AG04449 (cell line): ENCODE data around the gene TIMM22.

Source experiments
- CTCF ChIA-PET: fragments of 350-600 bp; formaldehyde crosslinking; extraction: SDS; loops from one replicate; lab custom pipeline; 2021; ENCODE audit warnings: antibody characterized with exemption; lab: Yijun Ruan, JAX
- POLR2A ChIA-PET: fragments of 400-600, 350-600 bp; formaldehyde crosslinking; extraction: SDS; loops from one replicate; lab custom pipeline; 2020; ENCODE audit warnings: antibody characterized with exemption, inconsistent platforms; lab: Yijun Ruan, JAX
- DNase-seq: peaks from one replicate; pipeline ENCODE4 v3.0.0-alpha.2; 2010; ENCODE audit warnings: low read depth, low spot score
- H3K4me3 ChIP-seq: 2 replicates; pipeline ENCODE4 v1.5.1; 2011; ENCODE audit warnings: low read depth, mild to moderate bottlenecking, control low read depth, low read length
- CTCF ChIP-seq: IDR thresholded peaks from one replicate; pipeline ENCODE4 v1.5.1; 2011; ENCODE audit warnings: mild to moderate bottlenecking, moderate library complexity, low read length, control low read depth, inconsistent platforms; ENCODE audit not compliant: insufficient read depth; ENCODE audit errors: missing control alignments

TIMM22 gene

GRCh38 chr17:1036845-1037237 lies 39.9 kb downstream of the TIMM22 start:
- CTCF ChIA-PET: interaction anchor here (1.3 to 2.0 kb wide), 3 partner anchors 10 to 20 kb away, joined by 4 to 6 read pairs (median 4); no protein-coding TSS in a partner anchor
- no peak overlapping the region for H3K4me3 ChIP-seq
- no peak for DNase-seq
- no peak for TF ChIP-seq CTCF
- POLR2A ChIA-PET: no interaction called here

- POLR2A ChIA-PET: no interaction called here
- no peak overlapping the region for H3K4me3 ChIP-seq
- no peak for DNase-seq
- CTCF ChIA-PET: interaction anchor here (1.3 to 2.0 kb wide), 3 partner anchors 10 to 19 kb away, joined by 4 to 6 read pairs (median 4); no protein-coding TSS in a partner anchor
- TF ChIP-seq CTCF: no peak
Measured at GRCh38 chr17:1037238-1037879, 40.4 kb downstream of the TIMM22 start.

- CTCF ChIA-PET: interaction anchor here (2.0 to 3.2 kb wide), 2 partner anchors 9 to 17 kb away, joined by 4 to 27 read pairs; no protein-coding TSS in a partner anchor
- POLR2A ChIA-PET: no interaction called here
- no peak for TF ChIP-seq CTCF
- no peak overlapping the region for H3K4me3 ChIP-seq
- DNase-seq: no peak
Measured at GRCh38 chr17:1038459-1039122, 41.7 kb downstream of the TIMM22 start.

GRCh38 chr17:1039123-1039507 lies 42.2 kb downstream of the TIMM22 start:
- POLR2A ChIA-PET: no interaction called here
- DNase-seq: no peak
- H3K4me3 ChIP-seq: no peak overlapping the region
- no peak for TF ChIP-seq CTCF
- CTCF ChIA-PET: interaction anchor here (3.2 kb wide), 1 partner anchor 17 kb away, joined by 27 read pairs; no protein-coding TSS in a partner anchor

GRCh38 chr17:1039511-1040215 lies 42.7 kb downstream of the TIMM22 start:
- TF ChIP-seq CTCF: no peak
- ChIA-PET CTCF (interaction anchor here (0.8 to 3.2 kb wide), 2 partner anchors 16 to 19 kb away, joined by 4 to 27 read pairs; no protein-coding TSS in a partner anchor), POLR2A (no interaction called here)
- no peak for DNase-seq
- no peak overlapping the region for H3K4me3 ChIP-seq

- no peak overlapping the region for H3K4me3 ChIP-seq
- ChIA-PET POLR2A (no interaction called here), CTCF (interaction anchor here (0.8 to 3.2 kb wide), 2 partner anchors 16 to 18 kb away, joined by 4 to 27 read pairs; no protein-coding TSS in a partner anchor)
- TF ChIP-seq CTCF: no peak
- DNase-seq: no peak
Measured at GRCh38 chr17:1040216-1040600, 43.3 kb downstream of the TIMM22 start.
